Thoracic aorta (tissue), 2 donors: ENCODE results near the gene RHPN2. TPM values are rescaled to one million over a fixed set of nuclear protein-coding genes. Genes with fewer than 3 reads are reported as not detected.
"Not testable (repeated sequence)": the region's sequence is repeated elsewhere in the genome, so short reads cannot be mapped to it uniquely, and the experiment has no call there.

Source experiments
- ATAC-seq: fragments of 150-250 bp; one replicate; pipeline ENCODE4 v1.8.0; 2017; ENCODE audit warnings: low read depth; ENCODE audit not compliant: insufficient number of reproducible peaks, low FRiP score
- DNase-seq: peaks from one replicate; pipeline ENCODE4 v3.0.0-alpha.2; 2020; ENCODE audit warnings: low spot score
- H3K27ac ChIP-seq, 2 donors: fragments of 200-600 bp; sonication (generic); 1 replicate in 1 of 2; 2 replicates in 1 of 2; pipeline ENCODE4 v1.5.1; 2016; ENCODE audit warnings: mild to moderate bottlenecking in 2 of 2, moderate library complexity in 2 of 2
- H3K27me3 ChIP-seq: fragments of 200-600 bp; sonication (generic); replicated peaks from 2 replicates; pipeline ENCODE4 v1.6.0; 2016; ENCODE audit warnings: mild to moderate bottlenecking; ENCODE audit not compliant: insufficient read depth
- H3K36me3 ChIP-seq: fragments of 200-600 bp; sonication (generic); one replicate; pipeline ENCODE4 v1.5.1; 2016
- H3K4me1 ChIP-seq, 2 donors: fragments of 200-600 bp; sonication (generic); 1 replicate in 1 of 2; 2 replicates in 1 of 2; pipeline versions ENCODE4 v1.5.1 to v1.6.0; 2016; ENCODE audit warnings: low read depth in 2 of 2, mild to moderate bottlenecking in 1 of 2; ENCODE audit not compliant: control insufficient read depth in 1 of 2
- H3K4me3 ChIP-seq: fragments of 200-600 bp; sonication (generic); 2 replicates; pipeline ENCODE4 v1.5.1; 2016; ENCODE audit warnings: mild to moderate bottlenecking
- H3K9me3 ChIP-seq: fragments of 200-600 bp; sonication (generic); 2 replicates; pipeline ENCODE4 v1.5.1; 2016
- total RNA-seq, 2 donors: library from RNA; depleted of rRNA; stranded (reverse); fragments of >200 nt; gene quantifications; one replicate each; pipeline versions ENCODE4 v1.1.0 to v1.2.3, GENCODE V29; 2016
- TF ChIP-seq, protein P1 (sequence below): fragments of 200-600 bp; sonication (generic); IDR thresholded peaks from one replicate; pipeline ENCODE4 v1.5.1; 2019; ENCODE audit warnings: antibody characterized with exemption

Gene RHPN2
- total RNA-seq, 2 donors from 2014 or later: 0.81 to 2.4 TPM

DNA sequence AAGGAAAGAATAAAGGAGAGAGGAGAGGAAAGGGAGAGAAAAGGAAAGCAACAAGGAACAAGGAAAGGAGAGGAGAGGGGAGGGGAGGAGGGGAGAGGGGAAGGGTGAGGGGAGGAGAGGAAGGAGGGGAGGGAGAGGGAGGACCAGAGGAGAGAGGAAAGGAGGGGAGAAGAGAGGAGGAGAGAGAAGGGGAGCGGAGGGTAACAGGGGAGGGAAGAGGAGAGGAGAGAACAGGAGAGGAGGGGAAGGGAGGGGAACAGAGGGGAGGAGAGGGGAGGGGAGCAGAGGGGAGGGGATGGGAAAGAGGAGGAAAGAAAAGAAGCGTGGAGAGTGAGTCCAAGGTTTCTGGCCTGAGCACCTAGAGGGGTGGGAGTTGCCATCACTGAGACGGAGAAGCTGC, 66.0 kb downstream of the RHPN2 start:
- TF ChIP-seq, protein P1, sequence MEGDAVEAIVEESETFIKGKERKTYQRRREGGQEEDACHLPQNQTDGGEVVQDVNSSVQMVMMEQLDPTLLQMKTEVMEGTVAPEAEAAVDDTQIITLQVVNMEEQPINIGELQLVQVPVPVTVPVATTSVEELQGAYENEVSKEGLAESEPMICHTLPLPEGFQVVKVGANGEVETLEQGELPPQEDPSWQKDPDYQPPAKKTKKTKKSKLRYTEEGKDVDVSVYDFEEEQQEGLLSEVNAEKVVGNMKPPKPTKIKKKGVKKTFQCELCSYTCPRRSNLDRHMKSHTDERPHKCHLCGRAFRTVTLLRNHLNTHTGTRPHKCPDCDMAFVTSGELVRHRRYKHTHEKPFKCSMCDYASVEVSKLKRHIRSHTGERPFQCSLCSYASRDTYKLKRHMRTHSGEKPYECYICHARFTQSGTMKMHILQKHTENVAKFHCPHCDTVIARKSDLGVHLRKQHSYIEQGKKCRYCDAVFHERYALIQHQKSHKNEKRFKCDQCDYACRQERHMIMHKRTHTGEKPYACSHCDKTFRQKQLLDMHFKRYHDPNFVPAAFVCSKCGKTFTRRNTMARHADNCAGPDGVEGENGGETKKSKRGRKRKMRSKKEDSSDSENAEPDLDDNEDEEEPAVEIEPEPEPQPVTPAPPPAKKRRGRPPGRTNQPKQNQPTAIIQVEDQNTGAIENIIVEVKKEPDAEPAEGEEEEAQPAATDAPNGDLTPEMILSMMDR: no peak
- H3K27ac ChIP-seq: no peak overlapping the region
- H3K4me3 ChIP-seq: no peak overlapping the region
- DNase-seq (no peak), ATAC-seq (no peak)
- no peaks in the 10 kb centered on the region for H3K36me3 ChIP-seq
- no peaks in the 10 kb centered on the region for H3K4me1 ChIP-seq
- no peaks in the 10 kb centered on the region for H3K27me3 ChIP-seq
- H3K9me3 ChIP-seq: no peaks in the 10 kb centered on the region

DNA sequence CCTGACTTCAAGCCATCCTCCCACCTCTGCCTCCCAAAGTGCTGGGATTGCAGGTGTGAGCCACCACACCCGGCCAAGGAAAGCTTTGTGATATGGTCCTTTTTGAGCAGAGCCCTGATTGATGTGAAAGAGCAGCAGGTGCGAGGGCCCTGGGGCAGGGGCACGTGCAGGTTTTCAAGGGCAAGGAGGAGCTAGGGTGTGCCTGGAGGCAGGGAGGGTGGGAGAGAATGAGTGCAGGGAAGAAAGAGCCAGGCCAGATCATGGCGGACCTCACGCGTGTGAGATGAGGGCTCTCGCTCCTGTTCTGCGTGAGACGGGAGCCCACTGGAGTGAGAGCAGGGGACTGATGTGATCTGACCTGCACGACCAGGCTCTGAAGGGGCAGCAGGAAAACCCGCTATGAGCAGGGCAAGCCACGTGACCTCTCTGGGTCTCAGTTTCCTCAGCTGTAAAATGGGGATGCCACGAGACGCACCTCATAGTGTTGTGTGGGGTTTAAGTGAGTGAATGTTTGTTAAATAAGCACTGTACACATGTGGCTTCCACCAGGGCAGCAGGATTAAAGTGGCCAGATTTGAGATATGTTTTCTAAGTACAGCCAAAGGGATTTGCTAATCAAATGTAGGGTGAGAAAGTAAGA, 66.9 kb downstream of the RHPN2 start:
- Histone ChIP-seq H3K27ac (no peak overlapping the region), H3K36me3 (no peaks in the 10 kb centered on the region), H3K27me3 (no peaks in the 10 kb centered on the region), H3K4me1 (no peaks in the 10 kb centered on the region), H3K9me3 (no peaks in the 10 kb centered on the region), H3K4me3 (no peak overlapping the region)
- ATAC-seq (no peak), DNase-seq (no peak)
- TF ChIP-seq, protein P1: no peak

DNA sequence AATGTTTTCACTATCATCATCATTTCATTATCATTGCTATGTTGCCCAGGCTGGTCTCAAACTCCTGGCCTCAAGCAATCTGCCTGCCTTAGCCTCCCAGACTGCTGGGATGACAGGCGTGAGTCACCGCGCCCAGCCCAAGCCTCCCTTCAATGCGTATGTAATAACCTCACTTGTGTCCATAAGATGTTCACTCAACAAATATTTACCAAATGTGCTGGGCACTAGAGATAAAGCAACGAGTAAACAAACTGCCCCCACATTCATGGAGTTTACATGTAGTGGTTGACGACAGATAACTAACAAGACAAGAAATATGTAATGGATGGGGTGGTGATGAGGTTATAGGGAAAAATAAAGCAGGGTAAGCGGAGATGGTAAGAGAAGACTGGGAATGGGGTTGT, 67.6 kb downstream of the RHPN2 start:
- H3K4me3 ChIP-seq, H3K27me3 ChIP-seq, H3K9me3 ChIP-seq, H3K27ac ChIP-seq, ATAC-seq, H3K36me3 ChIP-seq, H3K4me1 ChIP-seq, DNase-seq: not testable (repeated sequence)

DNA sequence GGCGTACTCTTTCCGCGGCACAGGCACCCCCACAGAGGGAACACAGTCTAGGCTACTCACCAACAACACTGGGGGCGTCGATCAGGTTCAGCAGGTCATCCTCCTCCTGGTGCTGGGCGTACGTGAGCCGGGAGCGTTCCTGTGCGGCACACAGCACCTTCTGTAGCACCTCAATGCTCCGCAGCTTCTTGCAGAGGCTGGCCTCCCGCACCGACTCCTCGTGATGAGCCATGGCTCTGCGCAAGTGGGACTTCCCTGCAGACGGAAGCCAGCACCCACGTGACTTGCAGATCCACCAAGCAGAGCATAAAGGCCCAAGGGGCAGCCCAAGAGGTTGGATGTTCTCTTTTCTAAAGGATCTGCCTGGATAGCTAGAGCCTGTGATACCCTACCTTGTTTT, 68.7 kb downstream of the RHPN2 start:
- not testable (repeated sequence) for H3K27ac ChIP-seq, H3K27me3 ChIP-seq, ATAC-seq, H3K4me1 ChIP-seq, H3K9me3 ChIP-seq, H3K36me3 ChIP-seq, DNase-seq, H3K4me3 ChIP-seq

DNA sequence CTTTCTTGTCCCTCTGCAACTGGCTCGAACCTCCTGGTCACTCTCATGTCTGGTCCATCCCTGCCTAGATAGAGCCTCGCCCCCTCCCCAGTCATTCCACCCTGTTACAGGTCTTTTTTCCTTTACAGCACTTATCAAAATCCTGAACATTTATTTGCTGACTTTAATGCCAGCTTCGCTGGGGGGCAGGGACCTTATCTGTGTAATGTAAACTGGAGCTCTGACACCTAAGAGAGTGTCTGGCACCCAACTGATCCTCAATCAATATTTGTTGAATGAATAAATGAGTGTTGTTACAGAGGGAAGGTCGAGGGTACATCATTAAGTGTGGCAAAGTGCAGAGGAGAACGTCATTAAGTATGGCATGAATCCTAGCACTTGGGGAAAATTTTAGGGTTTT, 76.0 kb downstream of the RHPN2 start:
- ATAC-seq (no peak), DNase-seq (no peak)
- no peak overlapping the region for H3K27ac ChIP-seq
- no peak overlapping the region for H3K4me3 ChIP-seq
- no peaks in the 10 kb centered on the region for H3K36me3 ChIP-seq
- H3K27me3 ChIP-seq: no peaks in the 10 kb centered on the region
- TF ChIP-seq, protein P1: no peak
- no peaks in the 10 kb centered on the region for H3K4me1 ChIP-seq
- no peaks in the 10 kb centered on the region for H3K9me3 ChIP-seq

DNA sequence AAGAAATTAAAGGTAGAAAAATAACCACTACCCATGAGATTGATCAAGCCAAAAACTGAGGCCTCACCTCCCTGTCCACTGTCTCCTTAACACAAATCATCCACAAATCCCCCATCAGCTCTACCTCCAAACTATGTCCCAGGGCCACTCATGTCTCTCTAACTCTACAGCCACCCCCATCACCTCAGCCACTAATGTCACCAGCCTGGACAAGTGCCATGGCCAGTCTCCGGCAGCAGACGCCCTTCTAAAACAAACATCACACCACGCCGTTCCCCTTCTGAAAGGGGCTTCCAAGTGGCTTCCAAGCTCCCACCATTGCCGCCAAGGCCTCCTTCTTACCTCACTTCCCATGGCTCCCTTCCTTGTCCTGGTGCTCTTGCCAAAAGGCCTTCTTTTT, 76.4 kb downstream of the RHPN2 start:
- not testable (repeated sequence) for H3K27ac ChIP-seq, H3K4me1 ChIP-seq, H3K36me3 ChIP-seq, ATAC-seq, H3K9me3 ChIP-seq, DNase-seq, H3K4me3 ChIP-seq, H3K27me3 ChIP-seq

DNA sequence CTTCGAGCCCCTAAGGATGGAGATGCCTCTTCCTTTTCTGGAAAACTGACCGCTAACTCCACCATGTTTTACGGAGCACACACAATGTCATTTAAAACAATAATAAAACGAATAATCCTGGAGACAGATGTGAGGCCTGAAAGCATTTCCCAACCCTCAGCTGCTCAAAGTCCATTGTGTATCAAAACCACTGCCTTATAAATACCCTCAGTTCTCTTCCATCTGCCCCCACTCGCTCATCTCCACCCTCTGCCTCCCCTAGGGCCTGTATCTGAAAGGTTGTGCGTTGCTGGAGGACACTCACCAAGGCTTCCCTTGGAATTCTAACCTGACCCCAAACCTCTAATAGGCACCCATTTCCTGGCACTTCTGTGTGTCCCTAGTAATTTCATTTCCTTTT, 82.2 kb downstream of the RHPN2 start:
- H3K9me3 ChIP-seq, H3K27ac ChIP-seq: not testable (repeated sequence)

DNA sequence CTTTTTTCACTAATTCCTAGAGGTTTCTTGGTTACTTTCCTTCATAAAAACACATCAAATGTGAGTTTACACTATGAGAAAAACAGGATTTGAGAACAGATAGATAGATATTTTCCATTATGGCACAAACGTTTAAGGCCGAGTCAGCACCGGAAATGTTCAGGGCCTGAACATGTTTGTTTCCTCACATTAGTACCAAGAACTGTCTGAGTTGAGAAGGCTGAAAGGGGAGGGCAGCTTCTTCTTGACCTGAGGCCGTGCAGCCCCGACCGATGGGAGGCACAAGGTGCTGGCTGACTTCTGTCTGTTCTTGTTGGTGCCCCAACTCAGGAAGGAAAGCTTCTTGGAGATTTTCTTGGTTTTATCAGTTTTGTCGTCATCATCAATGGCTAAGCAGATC, 84.9 kb downstream of the RHPN2 start:
- H3K4me1 ChIP-seq, DNase-seq, ATAC-seq, H3K9me3 ChIP-seq, H3K27me3 ChIP-seq, H3K36me3 ChIP-seq, H3K27ac ChIP-seq, H3K4me3 ChIP-seq: not testable (repeated sequence)

More for the DNA sequence above, 82.2 kb downstream of the RHPN2 start:
- ATAC-seq, H3K36me3 ChIP-seq, H3K4me1 ChIP-seq, H3K27me3 ChIP-seq, DNase-seq, H3K4me3 ChIP-seq: not testable (repeated sequence)

DNA sequence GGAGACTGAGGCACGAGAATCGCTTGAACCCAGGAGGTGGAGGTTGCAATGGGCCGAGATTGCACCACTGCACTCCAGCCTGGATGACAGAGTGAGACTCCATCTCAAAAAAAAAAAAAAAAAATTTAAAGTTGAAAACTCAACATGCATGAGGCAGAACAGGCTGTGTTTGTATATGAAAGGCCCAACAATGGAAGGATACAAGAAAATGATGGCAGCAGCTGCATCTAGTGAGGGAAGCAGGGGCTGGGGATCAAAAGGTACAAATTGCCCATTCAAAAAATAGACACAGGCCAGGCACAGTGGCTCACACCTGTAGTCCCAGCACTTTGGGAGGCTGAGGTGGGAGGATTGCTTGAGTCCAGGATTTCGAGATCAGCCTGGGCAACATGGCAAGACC, 86.9 kb downstream of the RHPN2 start:
- not testable (repeated sequence) for H3K27me3 ChIP-seq, H3K4me3 ChIP-seq, H3K36me3 ChIP-seq, H3K27ac ChIP-seq, DNase-seq, ATAC-seq, H3K4me1 ChIP-seq, H3K9me3 ChIP-seq
